ENCODE results near the gene PHF20.

DNA sequence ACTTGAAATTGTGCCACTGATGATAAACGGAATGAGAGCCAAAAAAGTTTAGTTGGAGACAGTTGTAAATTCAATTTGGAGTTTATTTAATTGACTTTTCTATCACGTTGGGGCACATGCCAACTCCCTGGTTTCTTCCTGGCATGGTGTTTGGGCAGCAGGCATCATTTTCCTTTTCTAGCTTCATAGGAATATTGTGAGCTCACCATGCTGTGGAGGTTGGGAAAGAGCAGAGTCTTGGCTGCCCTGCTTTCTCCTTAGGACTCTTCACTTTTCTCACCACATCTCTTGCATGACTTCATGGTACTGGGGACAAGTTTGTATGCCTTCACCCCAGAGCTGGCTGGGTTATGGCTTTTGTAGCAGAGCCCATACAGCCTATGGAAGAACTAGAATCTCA lies 176.1 kb downstream of the PHF20 start:
- TF ChIP-seq, protein P1, sequence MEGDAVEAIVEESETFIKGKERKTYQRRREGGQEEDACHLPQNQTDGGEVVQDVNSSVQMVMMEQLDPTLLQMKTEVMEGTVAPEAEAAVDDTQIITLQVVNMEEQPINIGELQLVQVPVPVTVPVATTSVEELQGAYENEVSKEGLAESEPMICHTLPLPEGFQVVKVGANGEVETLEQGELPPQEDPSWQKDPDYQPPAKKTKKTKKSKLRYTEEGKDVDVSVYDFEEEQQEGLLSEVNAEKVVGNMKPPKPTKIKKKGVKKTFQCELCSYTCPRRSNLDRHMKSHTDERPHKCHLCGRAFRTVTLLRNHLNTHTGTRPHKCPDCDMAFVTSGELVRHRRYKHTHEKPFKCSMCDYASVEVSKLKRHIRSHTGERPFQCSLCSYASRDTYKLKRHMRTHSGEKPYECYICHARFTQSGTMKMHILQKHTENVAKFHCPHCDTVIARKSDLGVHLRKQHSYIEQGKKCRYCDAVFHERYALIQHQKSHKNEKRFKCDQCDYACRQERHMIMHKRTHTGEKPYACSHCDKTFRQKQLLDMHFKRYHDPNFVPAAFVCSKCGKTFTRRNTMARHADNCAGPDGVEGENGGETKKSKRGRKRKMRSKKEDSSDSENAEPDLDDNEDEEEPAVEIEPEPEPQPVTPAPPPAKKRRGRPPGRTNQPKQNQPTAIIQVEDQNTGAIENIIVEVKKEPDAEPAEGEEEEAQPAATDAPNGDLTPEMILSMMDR (IDR thresholded peaks at IDR 0.05): no peak
- TF ChIP-seq POLR2A (IDR thresholded peaks at IDR 0.05): no peak
